ENCODE measurements around the gene PTPRG. TPM values are rescaled to one million over a fixed set of nuclear protein-coding genes. Genes with fewer than 3 reads are reported as not detected.

The PTPRG gene
- total and polyA plus RNA-seq, 2 experiments from 2014 or later: 11.5 to 39.6 TPM

GRCh38 chr3:61943975-61944374 is 382.6 kb downstream of the PTPRG start:
- Histone ChIP-seq H3K36me3 (ENCODE audit: low read depth) (no peaks in the 10 kb centered on the region), H3K27me3 (replicated peaks; ENCODE audit: insufficient read depth) (no peaks in the 10 kb centered on the region), H3K4me3 (no peak overlapping the region), H3K9ac (no peak overlapping the region), H3K4me1 (ENCODE audit: insufficient read depth) (no peaks in the 10 kb centered on the region), H3K9me2 (ENCODE audit: insufficient read depth) (no peaks in the 10 kb centered on the region), H2AFZ (no peak overlapping the region), H3K9me3 (ENCODE audit: low read depth) (no peaks in the 10 kb centered on the region), H3K79me2 (ENCODE audit: insufficient read depth) (peaks cover 4% of the 10 kb centered on the region; the same call in 1 of the 2 replicates), H3K27ac (no peak overlapping the region), H4K20me1 (ENCODE audit: insufficient read depth) (no peaks in the 10 kb centered on the region), H3K4me2 (ENCODE audit: unreplicated experiment) (no peak overlapping the region), H3F3A (ENCODE audit: insufficient read depth) (no peaks in the 10 kb centered on the region)
- TF ChIP-seq EZH2phosphoT487 (IDR thresholded peaks at IDR 0.05; ENCODE audit: insufficient read depth, low read depth): no peak
- TF ChIP-seq EZH2 (IDR thresholded peaks at IDR 0.05; ENCODE audit: insufficient read depth, poor library complexity, severe bottlenecking): no peak
- no peak for DNase-seq
- in situ Hi-C loops (cut with MboI): no loop called here
- 87 to 93% methylated on average over 4 of the region's 4 CpGs for WGBS, 2 experiments (ENCODE audit: low coverage in 1 of 2, low lambda C conversion rate in 2 of 2, missing lambda C conversion rate in 2 of 2)

GRCh38 chr3:61944726-61945125 is 383.4 kb downstream of the PTPRG start:
- H3K36me3 ChIP-seq (ENCODE audit: low read depth): no peaks in the 10 kb centered on the region
- no peak overlapping the region for H3K27ac ChIP-seq
- no peaks in the 10 kb centered on the region for H3K9me3 ChIP-seq (ENCODE audit: low read depth)
- WGBS, 2 experiments (ENCODE audit: low coverage in 1 of 2, low lambda C conversion rate in 2 of 2, missing lambda C conversion rate in 2 of 2): 76 to 81% methylated on average over 6 of the region's 6 CpGs
- H3K9ac ChIP-seq: no peak overlapping the region
- TF ChIP-seq EZH2phosphoT487 (IDR thresholded peaks at IDR 0.05; ENCODE audit: insufficient read depth, low read depth): no peak
- no peak for TF ChIP-seq EZH2 (IDR thresholded peaks at IDR 0.05; ENCODE audit: insufficient read depth, poor library complexity, severe bottlenecking)
- H3K4me3 ChIP-seq: no peak overlapping the region
- H3F3A ChIP-seq (ENCODE audit: insufficient read depth): no peaks in the 10 kb centered on the region
- no peak for DNase-seq
- 0 out of 2 replicates have a peak, but pooled peaks cover 4% of the 10 kb centered on the region for H3K79me2 ChIP-seq (ENCODE audit: insufficient read depth)
- no peak overlapping the region for H2AFZ ChIP-seq
- H4K20me1 ChIP-seq (ENCODE audit: insufficient read depth): no peaks in the 10 kb centered on the region
- no peaks in the 10 kb centered on the region for H3K27me3 ChIP-seq (replicated peaks; ENCODE audit: insufficient read depth)
- H3K4me1 ChIP-seq (ENCODE audit: insufficient read depth): no peaks in the 10 kb centered on the region
- H3K9me2 ChIP-seq (ENCODE audit: insufficient read depth): no peaks in the 10 kb centered on the region
- H3K4me2 ChIP-seq (ENCODE audit: unreplicated experiment): no peak overlapping the region
- in situ Hi-C loops (cut with MboI): no loop called here

- no peak overlapping the region for H3K27ac ChIP-seq
- H3K36me3 ChIP-seq (ENCODE audit: low read depth): no peaks in the 10 kb centered on the region
- in situ Hi-C loops (cut with MboI): no loop called here
- WGBS, 2 experiments (ENCODE audit: low coverage in 1 of 2, low lambda C conversion rate in 2 of 2, missing lambda C conversion rate in 2 of 2): 58 to 63% methylated on average over 3 of the region's 3 CpGs
- H2AFZ ChIP-seq: no peak overlapping the region
- no peaks in the 10 kb centered on the region for H3K27me3 ChIP-seq (replicated peaks; ENCODE audit: insufficient read depth)
- H3K9ac ChIP-seq: no peak overlapping the region
- H3F3A ChIP-seq (ENCODE audit: insufficient read depth): no peaks in the 10 kb centered on the region
- no peak overlapping the region for H3K4me2 ChIP-seq (ENCODE audit: unreplicated experiment)
- no peak for TF ChIP-seq EZH2phosphoT487 (IDR thresholded peaks at IDR 0.05; ENCODE audit: insufficient read depth, low read depth)
- no peaks in the 10 kb centered on the region for H3K9me2 ChIP-seq (ENCODE audit: insufficient read depth)
- no peaks in the 10 kb centered on the region for H3K4me1 ChIP-seq (ENCODE audit: insufficient read depth)
- no peaks in the 10 kb centered on the region for H3K9me3 ChIP-seq (ENCODE audit: low read depth)
- no peak for DNase-seq
- no peak overlapping the region for H3K4me3 ChIP-seq
- 0 out of 2 replicates have a peak, but pooled peaks cover 4% of the 10 kb centered on the region for H3K79me2 ChIP-seq (ENCODE audit: insufficient read depth)
- H4K20me1 ChIP-seq (ENCODE audit: insufficient read depth): no peaks in the 10 kb centered on the region
Measured at GRCh38 chr3:61945657-61946056, 384.3 kb downstream of the PTPRG start.

GRCh38 chr3:61946570-61947324 is 385.4 kb downstream of the PTPRG start:
- no peak overlapping the region for H3K4me3 ChIP-seq
- H3K9me3 ChIP-seq (ENCODE audit: low read depth): no peaks in the 10 kb centered on the region
- no peaks in the 10 kb centered on the region for H4K20me1 ChIP-seq (ENCODE audit: insufficient read depth)
- no peak for DNase-seq
- no peak overlapping the region for H3K27ac ChIP-seq
- H3K27me3 ChIP-seq (replicated peaks; ENCODE audit: insufficient read depth): no peaks in the 10 kb centered on the region
- no peaks in the 10 kb centered on the region for H3K4me1 ChIP-seq (ENCODE audit: insufficient read depth)
- no peak overlapping the region for H3K4me2 ChIP-seq (ENCODE audit: unreplicated experiment)
- TF ChIP-seq EZH2phosphoT487 (IDR thresholded peaks at IDR 0.05; ENCODE audit: insufficient read depth, low read depth) (no peak), EZH2 (IDR thresholded peaks at IDR 0.05; ENCODE audit: insufficient read depth, poor library complexity, severe bottlenecking) (no peak)
- H3K36me3 ChIP-seq (ENCODE audit: low read depth): no peaks in the 10 kb centered on the region
- H3F3A ChIP-seq (ENCODE audit: insufficient read depth): no peaks in the 10 kb centered on the region
- H3K79me2 ChIP-seq (ENCODE audit: insufficient read depth): 0 out of 2 replicates have a peak, but pooled peaks cover 4% of the 10 kb centered on the region
- no peak overlapping the region for H3K9ac ChIP-seq
- WGBS, 2 experiments (ENCODE audit: low coverage in 1 of 2, low lambda C conversion rate in 2 of 2, missing lambda C conversion rate in 2 of 2): 75% methylated on average over 7 of the region's 7 CpGs
- no peaks in the 10 kb centered on the region for H3K9me2 ChIP-seq (ENCODE audit: insufficient read depth)
- in situ Hi-C loops (cut with MboI): no loop called here
- H2AFZ ChIP-seq: no peak overlapping the region

All from GM23248 (cell line).